ENCODE measurements around the gene IGFBP1.

Gene IGFBP1

DNA sequence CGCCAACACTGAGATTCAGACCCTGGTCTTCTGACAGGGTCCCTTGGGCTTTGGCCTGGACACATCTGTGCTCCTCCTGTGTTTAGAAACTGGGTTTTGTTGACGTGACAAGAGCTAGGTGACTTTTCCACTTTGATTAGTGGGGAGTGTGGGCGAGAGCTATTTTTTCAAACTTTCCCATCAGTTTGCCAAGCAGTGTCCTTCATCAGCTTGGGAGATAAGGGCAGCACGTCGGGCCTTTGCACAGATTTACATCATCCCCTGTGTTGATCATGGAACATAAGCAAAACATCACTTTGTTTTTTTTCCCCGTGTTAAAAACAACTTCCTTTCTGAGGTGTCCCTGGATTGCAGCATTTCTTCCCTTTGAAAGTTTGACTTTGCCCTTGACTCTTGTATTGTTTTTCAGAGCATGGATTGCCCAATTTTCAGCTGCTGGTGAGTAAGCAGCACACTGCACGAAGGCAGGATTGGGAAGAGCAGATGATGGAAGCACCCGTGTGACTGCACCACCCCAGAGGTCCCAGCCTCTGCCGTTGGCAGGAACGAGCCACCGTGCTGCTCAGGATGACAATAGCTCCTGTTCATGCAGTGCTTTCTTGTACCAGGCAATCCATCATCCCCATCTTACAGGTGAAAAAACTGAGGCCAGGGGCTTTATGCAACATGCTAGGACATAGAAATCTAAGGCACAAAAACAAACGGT, 6.4 kb upstream of the IGFBP1 start:
- DNase-seq = no peak

DNA sequence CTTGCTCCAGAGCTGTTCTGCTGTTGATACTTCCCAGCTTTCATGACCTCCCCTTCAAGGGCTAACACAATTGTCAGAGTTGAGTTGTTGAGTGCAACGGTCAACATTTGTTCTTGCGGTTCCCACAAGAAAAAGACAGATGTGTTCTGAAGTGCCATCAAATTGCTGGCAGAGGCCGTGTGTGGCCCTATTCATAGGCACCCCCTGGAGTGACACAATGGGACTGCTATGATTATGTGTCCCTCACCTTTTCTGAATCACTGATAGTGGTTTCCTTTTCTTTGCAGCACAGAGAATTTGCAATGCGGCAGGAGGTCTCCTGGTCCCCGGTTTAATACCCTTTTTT, 5.8 kb upstream of the IGFBP1 start:
- DNase-seq = no peak

- DNase-seq = no peak
Observed at GRCh38 chr7:45884136-45884535, 4.2 kb upstream of the IGFBP1 start.

- no peak for DNase-seq
Observed at GRCh38 chr7:45885264-45885882, 2.9 kb upstream of the IGFBP1 start.

DNA sequence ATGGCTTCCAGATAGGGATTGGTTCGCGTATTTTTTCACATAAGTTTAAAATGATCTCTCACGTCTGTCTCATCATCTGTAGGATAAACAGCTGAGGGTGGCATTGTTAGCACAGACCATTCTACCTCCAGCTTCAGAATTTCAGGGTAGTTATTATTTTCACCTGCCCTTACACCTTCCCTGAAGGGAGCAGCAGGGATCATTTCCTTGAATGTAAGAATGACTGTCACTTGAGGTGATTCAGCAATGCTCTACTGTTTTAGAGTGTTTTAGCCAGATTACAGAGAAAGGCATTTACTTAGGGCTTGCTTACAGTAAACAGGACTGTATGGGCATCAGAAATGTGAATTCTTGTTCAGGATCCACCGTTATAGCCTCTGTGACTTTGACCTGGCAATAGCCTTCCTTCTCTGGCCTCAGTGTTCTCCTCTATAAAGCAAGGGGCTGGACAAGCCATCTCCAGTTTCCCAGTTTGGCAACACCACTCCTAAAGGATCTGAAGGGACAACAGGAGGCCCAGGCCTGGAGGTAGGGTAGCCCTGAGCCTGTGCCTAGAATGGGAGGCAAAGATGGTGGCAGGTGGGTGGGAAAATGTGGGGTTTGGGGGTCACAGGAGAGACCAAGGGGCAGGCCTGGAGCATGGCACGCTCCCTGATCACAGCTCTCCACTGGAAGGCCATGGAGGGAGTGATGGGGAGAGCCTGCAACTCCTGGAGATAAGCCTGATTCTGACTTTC, 1.2 kb upstream of the IGFBP1 start:
- no peak for DNase-seq

GRCh38 chr7:45888993-45889366, 692 bp downstream of the IGFBP1 start:
- DNase-seq = no peak

- DNase-seq = no peak
Observed at GRCh38 chr7:45889367-45890067, 1.2 kb downstream of the IGFBP1 start.

- DNase-seq = no peak
Observed at GRCh38 chr7:45890125-45890901, 2.0 kb downstream of the IGFBP1 start.

DNA sequence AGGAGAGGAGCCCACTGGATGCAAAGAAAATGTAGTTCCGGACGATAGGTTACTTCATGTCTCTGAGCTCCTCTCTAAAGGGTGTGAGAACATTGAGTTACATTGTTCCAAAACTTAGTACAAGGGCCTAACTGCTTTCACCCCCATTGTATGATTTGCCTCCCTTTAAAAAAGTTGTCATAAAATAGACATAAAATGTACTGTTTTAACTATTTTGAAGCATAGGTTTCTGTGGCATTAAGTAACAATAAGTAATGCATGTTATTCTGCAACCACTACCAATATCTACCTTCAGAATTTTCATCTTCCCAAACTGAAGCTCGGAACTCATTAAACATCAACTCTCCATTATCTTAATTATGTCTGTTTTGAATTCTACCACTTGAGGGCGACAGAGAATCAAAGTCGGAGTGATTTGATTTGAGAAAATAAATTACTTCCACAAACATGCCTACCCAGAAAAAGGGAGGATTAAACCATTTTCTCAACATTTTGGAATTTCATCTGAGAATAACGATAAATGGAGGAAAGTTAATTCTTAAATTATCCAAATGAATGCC, 2.7 kb downstream of the IGFBP1 start:
- DNase-seq = no peak

GRCh38 chr7:45891462-45892402, 3.4 kb downstream of the IGFBP1 start:
- DNase-seq = no peak

- no peak for DNase-seq
Observed at GRCh38 chr7:45892407-45893035, 4.2 kb downstream of the IGFBP1 start.

- DNase-seq = no peak
Observed at GRCh38 chr7:45893374-45893995, 5.2 kb downstream of the IGFBP1 start.

DNA sequence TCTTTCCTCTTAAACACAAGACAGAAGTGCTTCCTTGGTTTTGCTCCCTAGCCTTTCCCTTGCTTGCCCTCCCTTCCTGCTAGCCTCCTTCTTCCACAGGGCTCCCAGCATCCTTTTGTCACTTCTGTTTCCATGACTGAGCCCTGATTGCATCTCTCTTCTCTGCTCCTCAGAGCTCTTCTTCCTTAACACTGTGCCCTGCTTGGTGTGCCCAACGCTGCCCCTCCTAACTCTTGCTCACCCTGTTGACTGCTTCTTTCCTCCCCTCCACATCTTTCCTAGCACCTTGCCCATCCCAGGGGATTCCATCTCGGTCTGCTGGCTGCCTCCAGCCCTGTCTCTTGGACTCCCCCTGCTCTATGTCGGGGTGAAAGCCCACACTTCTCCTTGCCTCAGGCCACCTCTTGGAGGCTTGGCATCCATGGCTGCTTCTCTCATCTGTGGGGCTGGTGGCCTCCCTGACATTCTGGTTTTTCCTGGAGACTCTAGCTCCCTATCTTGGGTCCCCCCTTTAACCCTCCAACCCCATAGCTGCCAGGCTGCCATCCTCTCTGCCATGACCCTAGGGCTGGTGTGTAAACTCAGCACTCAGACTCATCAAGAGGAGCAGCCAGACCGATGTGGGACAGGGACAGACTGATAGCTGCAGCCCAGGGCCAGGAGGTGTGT, 5.8 kb downstream of the IGFBP1 start:
- no peak for DNase-seq

GRCh38 chr7:45894665-45895062, 6.4 kb downstream of the IGFBP1 start:
- no peak for DNase-seq

- no peak for DNase-seq
Observed at GRCh38 chr7:45897042-45897690, 8.9 kb downstream of the IGFBP1 start.

- DNase-seq = no peak
Observed at GRCh38 chr7:45898222-45898621, 9.9 kb downstream of the IGFBP1 start.

GRCh38 chr7:45901566-45901965, 13.3 kb downstream of the IGFBP1 start:
- no peak for DNase-seq

DNA sequence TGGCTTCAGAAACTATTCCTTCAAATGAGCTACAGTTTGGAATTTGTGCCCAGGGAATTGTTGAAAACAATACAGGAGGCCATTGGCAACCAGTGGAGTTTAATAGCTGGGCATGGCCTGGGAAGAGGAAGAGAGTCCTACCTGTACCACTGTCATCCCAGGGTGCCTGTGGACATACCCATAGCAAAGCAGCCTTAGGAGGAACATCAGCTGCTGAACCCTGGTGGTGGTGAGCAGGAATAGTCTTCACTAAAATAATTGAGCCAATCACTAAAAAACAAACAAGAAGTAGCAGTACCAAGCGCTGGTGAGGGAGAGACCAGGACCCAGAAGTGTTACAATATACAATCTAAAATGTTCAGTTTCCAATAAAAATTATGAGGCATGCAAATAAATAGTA, 14.5 kb downstream of the IGFBP1 start:
- no peak for DNase-seq

- no peak for DNase-seq
Observed at GRCh38 chr7:45909561-45909960, 21.3 kb downstream of the IGFBP1 start.

All from NCI-H510A (cell line).